ENCODE data around the gene TMEM132E.

The TMEM132E gene

DNA sequence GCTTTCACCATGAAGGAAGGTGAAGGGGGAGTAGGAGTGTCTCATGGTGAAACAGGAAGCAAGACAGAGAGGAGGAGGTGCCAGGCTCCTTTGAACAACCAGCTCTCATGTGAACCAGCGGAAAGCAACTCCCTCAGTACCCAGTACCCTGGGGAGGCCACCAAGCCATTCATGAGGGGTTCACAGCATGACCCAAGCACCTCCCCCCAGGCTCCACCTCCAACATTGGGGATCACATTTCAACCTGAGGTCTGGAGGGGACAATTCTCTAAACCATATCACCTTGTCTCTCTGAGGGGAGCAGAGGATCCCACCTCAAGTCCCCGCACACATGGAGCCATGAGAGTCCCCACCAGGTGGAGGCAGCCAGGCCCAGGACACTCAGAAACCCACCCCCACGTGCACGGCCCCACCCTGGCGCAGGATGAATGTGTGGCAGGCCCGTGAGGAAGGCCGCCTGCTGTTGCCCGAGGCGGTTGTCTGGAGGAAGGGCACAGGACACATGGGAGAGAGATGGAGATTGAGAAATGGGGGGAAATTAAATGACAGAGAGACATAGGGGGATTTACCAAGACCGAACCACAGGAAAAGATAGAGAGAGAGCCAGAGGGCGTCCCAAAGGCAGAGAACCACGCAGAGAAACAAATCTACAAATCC, 85.9 kb downstream of the TMEM132E start:
- no peak for DNase-seq (ENCODE audit: low spot score)

DNA sequence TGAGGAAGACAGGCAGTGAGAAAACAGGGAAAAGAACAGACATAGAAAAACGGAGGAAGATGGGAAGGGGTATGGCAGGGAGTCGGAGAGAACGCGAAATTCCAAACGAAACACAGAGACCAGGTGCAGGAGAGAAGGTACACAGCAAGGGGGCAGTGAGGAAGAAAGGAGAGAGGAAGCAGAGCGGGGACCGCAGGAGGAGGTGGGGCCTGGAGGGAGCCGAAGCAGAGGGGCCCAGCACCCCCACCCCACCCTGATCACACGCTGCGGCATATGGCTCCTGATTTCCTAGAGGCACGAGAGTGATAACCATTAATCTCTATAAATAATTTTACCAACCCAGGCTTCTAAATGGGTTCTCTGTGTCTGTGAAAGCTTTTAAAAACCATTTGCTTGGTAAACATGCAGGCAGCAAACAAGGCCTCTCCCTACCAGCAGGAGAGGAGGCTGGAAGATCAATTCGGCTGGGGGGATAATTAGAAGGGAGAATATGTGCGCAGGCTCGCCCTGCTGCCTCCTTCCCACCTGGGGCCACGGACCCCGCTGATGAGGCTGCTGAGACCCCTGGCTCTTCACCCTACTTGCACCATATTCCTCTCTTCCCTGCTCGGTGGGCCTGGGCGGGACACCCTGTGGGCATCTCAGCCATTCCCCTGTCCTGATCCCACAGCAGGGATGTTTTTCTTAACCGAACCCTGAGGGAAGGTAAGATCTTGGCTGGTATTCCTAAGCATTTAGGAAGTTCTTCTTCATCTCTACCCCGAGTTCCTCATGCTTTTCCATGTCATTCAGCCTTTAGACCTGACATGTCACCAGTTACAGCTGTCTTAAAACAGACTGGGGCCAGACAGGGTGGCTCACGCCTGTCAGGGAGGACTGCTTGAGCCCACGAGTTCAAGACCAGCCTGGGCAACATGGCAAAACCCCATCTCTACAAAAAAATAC, 86.7 kb downstream of the TMEM132E start:
- DNase-seq (ENCODE audit: low spot score) = no peak

DNA sequence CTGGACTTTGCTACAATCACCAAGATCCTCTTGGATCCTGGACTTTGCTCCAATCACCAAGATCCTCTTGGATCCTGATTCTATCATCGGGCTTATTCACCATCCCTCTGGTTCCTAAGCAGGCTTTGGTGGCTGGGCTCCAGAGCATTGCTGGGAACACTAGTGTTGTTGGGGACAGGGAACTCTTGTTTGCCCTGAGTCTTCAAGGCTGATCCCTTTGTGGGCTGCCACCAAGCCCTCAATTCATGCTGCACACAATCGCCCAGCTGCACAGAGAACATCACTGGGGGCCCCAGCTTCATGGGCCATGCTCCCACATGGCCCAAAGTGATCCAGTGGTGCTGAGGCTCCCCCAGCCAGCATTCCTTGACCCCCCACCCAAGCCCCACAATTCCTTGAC, 88.3 kb downstream of the TMEM132E start:
- no peak for DNase-seq (ENCODE audit: low spot score)

DNA sequence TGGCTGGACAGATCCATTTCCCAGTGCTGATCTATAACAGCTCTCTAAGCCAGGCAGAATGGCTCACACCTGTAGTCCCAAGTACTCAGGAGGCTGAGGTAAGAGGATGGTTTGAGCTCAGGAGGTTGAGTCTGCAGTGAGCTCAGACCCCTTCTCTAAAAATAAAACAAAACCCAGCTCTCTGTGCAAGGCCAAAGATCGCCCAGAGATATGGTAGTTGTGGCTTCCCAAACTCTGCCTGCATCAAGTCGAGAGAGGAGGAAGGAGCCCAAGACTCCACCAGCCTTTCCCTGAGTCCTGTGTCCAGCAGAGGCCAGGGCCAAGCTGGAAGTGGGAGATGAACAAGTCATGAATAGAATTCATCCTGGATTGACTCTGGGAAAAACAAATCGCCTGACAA, 88.8 kb downstream of the TMEM132E start:
- DNase-seq (ENCODE audit: low spot score) = no peak

DNA sequence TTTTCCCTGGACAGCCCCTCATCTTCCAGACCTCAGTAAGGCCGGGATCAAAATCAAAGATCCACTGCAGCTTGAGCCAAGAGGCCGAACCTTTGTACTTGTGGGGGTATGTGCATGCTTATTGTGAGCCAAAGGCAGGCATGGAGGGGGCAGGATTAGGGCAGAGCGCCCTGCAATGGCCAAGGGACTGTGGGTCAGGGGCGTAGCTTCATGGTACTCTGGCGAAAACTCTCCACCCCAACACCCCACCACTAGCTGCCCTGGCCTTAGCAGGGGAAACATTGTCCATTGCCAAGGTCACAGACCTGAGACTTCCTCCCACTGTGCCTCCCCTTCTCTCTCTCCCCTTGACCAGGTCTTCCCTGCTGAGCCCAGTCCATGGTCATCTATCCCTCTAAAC, 90.1 kb downstream of the TMEM132E start:
- no peak for DNase-seq (ENCODE audit: low spot score)

DNA sequence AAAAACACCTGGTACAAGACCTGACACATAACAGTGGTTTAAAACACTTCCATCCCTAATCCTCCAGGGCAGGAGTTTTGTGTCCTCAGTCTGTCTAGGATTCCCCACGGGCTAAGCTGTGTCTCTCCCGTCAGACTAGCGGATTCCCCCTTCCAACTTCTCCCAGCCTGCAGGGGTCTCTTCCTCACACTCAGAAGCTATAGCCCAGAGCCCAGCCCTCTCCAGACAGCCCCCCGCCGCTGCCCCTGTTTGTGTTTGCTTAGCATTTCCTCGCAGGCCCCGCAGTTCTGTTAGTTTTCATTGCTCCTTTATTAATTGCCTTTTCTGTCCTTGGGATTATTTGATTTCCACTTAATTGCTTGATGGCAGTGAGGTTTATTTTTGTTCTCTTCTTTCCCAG, 91.2 kb downstream of the TMEM132E start:
- DNase-seq (ENCODE audit: low spot score) = no peak

DNA sequence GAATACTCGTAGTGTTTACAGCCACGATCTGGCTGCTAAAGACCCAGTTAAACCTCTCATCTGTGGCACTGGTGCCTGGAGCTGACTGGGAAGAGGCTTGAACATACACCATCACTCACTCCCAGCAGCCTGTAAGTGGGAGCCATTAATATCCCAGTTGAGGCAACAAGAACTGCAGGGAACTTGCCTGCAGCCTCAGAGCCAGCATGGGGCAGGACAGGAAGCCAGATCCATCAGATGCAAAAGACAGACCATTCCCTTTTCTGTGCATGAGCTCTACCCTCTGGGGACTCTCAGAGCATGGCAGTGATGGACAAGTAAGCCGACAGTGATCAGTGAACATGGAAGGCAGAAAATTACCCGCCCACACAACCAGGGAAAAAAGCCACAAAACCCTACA, 91.8 kb downstream of the TMEM132E start:
- no peak for DNase-seq (ENCODE audit: low spot score)

DNA sequence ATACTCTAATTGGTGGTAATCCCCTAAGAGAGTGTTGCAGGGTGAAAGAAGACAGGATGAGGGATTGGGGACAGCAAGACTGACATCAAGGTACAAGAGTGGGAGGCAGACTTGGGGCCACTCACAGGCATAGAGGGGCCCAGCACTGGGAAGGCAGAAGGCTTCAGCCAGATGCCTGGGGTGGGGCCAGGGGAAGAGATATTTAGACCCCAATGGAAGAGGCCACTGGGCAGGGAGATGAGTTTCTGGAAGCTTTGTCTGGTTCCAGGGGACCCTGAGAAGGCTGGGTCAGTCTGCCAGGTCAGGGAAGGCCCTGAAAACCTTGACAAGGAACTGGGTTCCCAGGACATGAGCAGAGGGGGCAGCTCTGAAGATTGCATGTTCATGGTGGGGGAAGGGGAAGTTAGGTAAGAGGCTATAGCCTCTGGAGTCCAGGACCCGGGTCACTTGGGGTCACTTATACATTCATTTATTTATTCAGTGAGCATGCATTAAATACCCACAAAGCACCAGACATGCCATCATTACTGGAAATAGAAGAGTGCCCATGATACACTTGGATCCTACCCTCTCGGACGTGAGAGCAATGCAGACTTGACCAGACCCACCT, 92.9 kb downstream of the TMEM132E start:
- DNase-seq (ENCODE audit: low spot score) = no peak

DNA sequence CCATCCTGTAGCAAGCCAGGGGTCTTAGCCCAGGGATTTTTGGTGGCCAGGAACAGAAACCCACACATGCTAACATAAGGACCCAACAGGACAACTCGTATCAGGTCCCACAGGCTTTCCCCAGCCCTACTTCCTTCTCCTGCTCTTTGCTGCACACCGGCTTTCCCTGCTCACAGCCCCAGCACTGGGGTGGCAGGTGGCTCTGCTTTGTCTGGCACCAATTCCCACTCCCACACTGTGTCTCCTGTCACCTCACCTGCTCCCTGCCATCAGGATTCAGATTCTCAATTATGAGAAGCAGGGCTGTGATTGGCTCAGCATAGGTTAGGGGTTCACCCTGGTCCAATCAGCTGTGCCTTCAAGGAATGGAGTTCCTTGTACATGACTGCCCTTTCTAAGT, 94.1 kb downstream of the TMEM132E start:
- no peak for DNase-seq (ENCODE audit: low spot score)

DNA sequence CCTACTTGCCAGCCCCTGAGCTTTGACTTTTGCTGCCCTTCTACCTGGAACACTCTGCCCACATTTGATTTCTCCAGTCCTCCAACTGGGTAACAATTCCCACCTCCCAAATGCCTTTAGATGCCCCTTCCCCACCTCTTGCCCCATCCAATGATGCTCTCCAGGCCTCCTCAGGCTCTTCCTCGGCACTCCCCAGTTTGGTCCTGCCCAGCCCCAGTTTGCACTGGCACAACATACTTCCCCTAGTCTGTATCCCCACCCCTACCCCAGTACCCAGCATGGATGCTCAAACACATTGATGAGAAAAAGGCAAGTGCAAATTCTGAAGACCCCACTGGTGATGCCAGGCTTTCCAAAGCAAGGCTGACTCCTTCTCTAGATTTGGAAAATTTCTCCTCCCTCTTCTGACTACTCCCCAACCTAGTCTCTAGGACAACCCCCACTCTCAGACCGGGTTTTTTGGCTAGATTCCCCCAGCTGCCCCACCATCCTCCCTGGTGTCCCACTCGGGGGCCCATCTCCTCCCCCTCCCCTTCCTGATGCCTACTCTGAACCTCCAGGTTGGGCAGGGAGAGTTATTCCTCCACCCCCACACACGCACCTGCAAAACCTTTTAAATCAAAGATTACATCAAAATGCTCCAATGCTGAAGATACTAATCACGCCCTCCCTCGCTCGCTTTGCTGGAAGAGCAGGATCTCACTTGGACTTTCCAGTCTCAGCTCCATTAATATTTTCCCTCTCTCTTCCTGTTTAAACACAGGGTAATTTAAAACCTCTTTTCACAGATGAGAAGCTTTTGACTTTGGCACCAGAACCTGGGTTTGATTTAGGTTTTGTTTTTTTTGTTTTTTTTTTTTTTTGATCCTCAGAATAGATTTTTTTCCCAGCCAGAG, 94.9 kb downstream of the TMEM132E start:
- no peak for DNase-seq (ENCODE audit: low spot score)

DNA sequence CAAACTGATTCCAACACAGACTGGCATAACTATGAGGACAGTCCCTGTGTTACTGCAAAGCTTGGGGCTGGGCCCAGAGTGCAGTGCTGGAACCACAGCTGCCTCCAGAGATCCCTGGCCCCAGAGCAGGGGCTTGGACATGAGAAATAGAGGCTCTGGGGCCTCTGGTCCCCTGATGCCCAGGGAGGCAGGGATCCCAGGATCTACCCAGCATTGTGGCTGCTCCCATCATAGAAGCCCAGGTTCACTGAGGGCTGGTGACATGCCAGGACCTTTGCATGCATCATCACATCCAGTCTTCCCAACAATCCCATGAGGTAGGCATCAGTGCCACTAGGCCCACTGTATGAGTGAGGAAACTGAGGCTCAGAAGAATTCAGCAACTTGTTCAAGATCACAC, 95.8 kb downstream of the TMEM132E start:
- no peak for DNase-seq (ENCODE audit: low spot score)

DNA sequence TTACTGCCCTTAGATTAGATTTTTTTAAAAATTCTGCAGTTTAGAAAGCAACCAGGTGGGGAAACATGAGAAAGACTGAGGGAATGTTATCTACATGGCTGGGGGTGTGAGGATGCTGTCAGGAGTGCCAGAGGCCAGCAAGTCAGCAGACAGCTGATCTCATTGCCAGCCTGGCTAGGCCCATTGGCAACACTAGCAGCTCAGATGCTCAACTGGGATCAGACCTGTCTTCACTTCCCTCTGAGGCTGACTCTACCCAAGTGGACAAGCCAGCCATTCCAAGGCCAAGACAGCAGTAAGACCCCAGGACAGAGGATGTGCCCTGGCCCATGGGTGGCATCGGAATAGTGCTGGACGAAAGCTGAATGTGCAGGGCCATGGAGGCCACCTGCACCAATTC, 96.2 kb downstream of the TMEM132E start:
- DNase-seq (ENCODE audit: low spot score) = no peak

DNA sequence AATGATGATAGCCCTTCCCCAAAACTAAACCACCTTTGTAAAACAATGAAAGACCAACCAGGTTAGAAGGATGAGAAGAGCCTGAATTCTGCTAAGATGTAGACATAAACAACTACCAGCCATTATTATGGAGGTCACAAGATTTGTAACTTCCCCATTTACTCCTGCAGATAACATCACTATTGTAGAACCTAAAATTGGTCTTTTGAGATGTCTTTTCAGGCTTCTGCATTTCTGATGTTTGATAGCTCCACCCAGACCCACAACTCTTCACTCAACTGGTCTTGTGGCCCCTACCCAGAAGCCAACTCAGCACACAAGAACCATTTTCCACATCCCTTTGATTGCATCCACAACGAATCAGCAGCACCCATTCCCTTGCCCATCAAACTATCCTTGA, 100.8 kb downstream of the TMEM132E start:
- DNase-seq (ENCODE audit: low spot score) = no peak

DNA sequence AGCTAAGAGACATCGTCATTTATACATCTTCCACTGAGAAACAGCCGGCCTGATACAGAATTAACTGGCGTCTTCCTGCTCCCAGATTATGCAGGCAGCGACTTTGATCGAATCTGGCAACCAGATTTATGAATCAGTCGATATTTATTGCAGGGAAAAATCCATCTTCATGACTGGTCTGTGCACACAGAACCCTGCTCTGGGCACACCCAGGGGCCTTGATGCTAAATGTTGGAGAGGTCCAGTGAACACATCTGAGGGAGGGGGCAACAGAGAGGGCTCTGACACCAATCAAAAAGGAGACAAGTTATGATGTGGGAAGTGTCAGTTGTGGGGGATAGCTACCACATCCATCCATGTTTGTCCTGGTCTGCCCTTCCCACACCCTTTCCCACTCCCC, 102.9 kb downstream of the TMEM132E start:
- DNase-seq (ENCODE audit: low spot score) = no peak

DNA sequence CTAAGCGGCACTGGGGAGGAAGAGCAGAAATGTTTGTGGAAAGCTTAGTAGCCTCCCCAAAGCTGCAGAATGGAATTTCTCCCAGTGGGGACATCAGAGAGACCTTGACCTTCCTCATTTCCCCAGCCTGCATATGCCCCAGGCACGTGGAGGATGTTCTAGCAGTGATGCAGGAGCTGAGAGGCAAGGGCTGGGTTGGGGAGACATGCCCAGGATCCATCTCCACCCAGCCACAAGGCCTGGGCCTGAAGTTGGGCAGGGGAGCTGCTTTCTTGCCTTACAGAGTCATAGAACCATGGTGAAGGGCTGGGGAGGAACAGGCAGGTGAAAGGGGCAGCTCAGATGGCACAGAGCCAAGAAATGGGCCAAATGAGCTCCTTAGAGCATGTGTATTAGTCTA, 104.0 kb downstream of the TMEM132E start:
- DNase-seq (ENCODE audit: low spot score) = no peak
